ENCODE data around the gene KCNAB1.
"Not testable (repeated sequence)": the region's sequence is repeated elsewhere in the genome, so short reads cannot be mapped to it uniquely, and the experiment has no call there.

Gene KCNAB1

DNA sequence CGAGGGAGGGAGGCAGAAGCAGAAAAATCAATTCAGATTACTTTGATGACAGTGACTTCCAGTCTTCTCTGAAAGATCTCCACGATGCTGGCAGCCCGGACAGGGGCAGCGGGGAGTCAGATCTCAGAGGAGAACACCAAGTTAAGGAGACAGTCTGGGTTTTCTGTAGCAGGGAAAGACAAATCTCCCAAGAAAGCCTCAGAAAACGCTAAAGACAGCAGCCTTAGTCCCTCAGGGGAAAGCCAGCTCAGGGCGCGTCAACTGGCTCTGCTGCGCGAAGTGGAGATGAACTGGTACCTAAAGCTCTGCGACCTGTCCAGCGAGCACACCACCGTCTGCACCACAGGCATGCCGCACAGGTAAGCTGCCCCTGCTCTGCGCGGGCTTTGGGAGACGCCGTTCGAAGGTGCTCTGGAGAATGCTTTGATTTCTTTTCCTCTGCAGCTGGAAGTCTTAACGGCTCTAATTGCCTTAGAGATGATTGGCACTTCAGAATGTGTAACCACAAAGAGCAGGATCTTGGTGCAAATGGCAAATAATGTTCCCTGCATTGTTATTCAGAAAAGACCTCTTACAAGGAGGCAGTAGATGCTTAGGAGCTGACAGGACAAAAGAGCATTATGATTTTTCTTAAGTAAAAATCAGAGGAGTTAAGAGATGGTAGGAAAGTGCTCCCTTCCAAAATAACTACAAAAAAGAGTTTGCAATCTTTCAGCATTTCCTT lies at the start of gene KCNAB1:
KCNAB1 (plus strand) TSS at position 51 of the 724 bp plus-strand sequence.
- DNase-seq (ENCODE audit: low spot score): no peak

DNA sequence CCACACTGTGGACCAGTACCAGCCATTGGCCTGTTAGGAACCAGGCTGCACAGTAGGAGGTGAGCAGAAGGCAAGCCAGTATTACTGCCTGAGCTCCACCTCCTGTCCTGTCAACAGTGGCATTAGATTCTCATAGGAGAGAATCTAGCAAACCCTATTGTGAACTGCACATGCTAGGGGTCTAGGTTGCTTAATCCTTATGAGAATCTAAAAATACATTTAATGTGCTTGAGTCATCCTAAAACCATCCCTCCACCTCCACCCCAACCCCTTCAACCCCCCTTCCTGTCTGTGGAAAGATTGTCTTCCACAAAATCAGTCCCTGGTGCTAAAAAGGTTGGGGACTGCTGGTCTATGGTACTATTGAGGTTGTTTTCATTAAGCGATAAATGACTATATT lies 49.3 kb upstream of the KCNAB1 start:
- DNase-seq (ENCODE audit: low spot score): no peak

DNA sequence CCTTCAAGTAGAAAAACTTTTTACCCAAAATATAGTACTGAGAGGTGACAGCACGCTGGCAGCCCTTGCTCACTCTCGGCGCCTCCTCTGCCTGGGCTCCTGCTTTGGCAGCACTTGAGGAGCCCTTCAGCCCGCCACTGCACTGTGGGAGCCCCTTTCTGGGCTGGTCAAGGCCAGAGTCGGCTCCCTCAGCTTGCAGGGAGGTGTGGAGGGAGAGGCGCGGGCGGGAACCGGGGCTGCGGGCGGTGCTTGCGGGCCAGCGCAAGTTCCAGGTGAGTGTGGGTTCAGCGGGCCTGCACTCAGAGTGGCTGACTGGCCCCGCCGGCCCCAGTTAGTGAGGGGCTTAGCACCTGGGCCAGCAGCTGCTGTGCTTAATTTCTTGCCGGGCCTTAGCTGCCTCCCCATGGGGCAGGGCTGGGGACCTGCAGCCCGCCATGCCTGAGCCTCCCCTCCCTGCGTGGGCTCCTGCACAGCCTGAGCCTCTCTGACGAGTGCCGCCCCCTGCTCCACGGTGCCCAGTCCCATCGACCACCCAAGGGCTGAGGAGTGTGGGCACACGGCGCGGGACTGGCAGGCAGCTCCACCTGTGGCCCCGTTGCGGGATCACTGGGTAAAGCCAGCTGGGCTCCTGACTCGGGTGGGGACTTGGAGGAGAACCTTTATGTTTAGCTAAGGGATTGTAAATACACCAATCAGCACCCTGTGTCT lies 47.3 kb upstream of the KCNAB1 start:
- DNase-seq (ENCODE audit: low spot score): not testable (repeated sequence)

DNA sequence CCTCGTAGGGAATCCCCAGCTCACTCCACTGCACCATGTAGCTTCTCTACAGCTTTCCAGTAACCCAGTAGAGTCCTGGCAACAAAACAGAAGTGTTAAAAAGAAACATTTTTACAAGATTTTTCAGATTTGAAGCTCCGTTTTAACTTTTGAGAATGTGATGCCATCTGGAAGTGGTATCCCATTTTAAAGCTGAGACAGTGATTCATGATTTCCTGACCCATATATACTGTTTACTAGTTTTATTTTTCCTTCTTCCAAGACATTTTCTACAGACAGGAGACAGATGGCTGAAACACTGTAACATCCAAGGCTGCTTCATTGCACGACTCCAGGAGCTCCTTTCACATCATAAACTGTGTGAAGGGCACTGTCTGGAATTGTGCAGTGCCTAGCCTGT lies 30.3 kb upstream of the KCNAB1 start:
- DNase-seq (ENCODE audit: low spot score): no peak

DNA sequence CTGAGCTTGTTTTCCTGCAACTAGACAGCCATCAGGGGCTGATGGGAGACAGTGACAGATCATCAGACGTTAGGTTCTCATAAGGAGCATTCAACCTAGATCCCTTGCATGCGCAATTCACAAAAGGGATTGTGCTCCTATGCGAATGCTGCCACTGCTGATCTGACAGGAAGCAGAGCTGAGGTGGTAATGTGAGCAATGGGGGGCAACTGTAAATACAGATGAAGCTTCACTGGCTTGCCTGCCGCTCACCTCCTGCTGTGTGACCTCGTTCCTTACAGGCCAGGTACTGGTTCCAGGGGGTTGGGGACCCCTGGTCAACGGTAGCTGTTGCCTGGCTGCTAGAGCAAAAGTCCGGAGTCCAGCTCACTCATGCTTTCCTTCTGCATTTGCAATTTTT lies 26.4 kb upstream of the KCNAB1 start:
- DNase-seq (ENCODE audit: low spot score): no peak

DNA sequence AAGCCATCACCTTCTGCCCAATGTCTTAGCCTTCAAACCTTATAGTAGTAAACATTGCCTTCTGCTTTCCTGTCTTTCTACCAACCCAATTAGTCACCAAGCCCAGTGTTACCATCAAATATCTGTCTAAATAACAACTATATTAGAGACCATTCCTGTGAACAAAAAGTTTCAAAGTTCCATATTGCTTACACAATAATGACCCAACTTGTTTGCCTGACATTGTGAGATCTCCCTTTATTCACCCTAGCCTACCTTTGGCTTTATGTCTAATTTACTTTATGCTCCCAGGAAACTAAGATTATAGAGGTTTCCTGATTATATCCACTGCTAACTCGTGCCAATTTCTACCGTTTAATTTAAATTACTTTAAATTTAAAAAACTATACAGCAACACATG lies 26.0 kb upstream of the KCNAB1 start:
- DNase-seq (ENCODE audit: low spot score): no peak

DNA sequence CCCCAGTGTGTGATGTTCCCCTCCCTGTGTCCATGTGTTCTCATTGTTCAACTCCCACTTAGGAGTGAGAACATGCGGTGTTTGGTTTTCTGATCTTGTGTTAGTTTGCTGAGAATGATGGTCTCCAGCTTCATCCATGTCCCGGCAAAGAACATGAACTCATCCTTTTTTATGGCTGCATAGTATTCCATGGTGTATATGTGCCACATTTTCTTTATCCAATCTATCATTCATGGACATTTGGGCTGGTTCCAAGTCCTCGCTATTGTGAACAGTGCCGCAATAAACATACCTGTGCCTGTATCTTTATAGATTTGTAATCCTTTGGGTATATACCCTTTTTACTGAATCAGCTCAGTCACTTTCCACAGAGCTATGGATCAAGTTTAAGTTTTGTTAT lies 24.7 kb upstream of the KCNAB1 start:
- not testable (repeated sequence) for DNase-seq (ENCODE audit: low spot score)

DNA sequence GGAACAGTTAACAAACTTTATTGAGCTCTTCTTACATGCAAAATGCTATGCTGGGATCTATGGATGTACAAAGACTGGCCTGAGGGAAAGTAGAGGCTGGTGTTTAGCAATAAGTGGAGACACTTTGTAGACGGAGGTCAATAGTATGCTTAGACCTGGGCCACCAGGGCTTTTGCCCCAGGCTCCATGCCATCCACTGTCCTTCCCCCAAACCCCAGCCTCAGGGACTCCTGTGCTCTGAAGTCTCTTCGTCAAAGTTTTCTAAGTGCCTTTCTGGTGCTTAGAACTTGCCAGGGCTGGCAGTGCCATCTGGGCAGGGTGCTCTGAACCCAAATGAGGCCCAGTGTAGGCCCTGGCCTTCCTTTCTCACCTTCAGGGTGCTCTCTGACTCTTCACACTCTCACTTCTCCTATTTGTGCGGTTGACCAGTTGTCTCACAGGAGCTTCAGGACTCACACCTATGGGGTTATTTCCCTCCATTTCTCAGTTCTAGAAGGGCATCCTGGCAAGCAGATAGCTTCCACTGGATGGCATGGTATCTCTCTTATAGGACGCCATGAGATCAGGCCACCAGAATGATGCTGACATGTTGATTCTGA lies 21.8 kb upstream of the KCNAB1 start:
- no peak for DNase-seq (ENCODE audit: low spot score)

DNA sequence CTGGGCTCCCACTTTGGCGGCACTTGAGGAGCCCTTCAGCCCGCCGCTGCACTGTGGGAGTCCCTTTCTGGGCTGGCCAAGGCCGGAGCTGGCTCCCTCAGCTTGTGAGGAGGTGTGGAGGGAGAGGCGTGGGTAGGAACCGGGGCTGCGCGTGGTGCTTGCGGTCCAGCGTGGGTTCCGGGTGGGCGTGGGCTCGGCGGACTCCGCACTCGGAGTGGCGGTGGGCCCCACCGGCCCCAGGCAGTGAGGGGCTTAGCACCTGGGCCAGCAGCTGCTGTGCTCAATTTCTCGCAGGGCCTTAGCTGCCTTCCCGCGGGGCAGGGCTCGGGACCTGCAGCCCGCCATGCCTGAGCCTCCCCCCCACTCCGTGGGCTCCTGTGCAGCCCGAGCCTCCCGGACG lies 21.0 kb upstream of the KCNAB1 start:
- not testable (repeated sequence) for DNase-seq (ENCODE audit: low spot score)

DNA sequence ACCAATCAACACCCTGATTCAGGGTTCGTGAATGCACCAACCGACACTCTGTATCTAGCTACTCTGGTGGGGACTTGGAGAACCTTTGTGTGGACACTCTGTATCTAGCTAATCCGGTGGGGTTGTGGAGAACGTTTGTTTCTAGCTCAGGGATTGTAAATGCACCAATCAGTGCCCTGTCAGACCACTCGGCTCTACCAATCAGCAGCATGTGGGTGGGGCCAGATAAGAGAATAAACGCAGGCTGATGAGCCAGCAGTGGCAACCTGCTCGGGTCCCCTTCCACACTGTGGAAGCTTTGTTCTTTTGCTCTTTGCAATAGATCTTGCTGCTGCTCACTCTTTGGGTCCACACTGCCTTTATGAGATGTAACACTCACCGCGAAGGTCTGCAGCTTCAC lies 20.4 kb upstream of the KCNAB1 start:
- not testable (repeated sequence) for DNase-seq (ENCODE audit: low spot score)

DNA sequence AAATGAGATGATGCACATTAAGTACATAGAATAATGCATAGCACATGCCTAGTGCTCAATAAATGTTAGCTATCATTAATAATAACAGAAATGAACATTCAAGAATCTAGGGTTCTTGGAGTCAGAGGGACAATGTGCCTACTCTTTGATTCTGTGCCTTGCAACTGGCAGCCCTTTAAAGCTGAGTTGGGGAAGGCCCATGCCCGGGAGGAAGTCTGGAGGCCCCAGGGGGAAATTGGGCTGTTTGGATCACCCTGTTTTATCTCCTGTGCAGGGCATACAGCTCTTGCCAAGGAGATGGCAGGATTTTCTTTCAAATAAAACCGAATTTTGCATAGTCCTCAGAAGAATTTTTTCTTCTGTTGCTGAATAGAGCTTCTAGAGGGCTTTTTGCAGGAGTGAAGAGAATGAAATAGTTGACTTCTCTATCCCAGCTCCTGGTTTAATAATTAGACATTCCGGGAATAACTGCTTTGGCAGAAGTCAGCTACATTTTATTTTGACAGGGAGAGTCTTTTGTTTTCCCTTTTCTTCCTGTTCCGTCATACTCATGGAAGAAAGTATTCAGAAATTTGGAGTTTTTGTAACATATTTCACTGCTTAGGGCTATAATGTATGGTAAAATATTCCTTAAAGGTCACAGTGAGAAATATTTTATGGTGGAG lies 18.0 kb upstream of the KCNAB1 start:
- DNase-seq (ENCODE audit: low spot score): no peak

DNA sequence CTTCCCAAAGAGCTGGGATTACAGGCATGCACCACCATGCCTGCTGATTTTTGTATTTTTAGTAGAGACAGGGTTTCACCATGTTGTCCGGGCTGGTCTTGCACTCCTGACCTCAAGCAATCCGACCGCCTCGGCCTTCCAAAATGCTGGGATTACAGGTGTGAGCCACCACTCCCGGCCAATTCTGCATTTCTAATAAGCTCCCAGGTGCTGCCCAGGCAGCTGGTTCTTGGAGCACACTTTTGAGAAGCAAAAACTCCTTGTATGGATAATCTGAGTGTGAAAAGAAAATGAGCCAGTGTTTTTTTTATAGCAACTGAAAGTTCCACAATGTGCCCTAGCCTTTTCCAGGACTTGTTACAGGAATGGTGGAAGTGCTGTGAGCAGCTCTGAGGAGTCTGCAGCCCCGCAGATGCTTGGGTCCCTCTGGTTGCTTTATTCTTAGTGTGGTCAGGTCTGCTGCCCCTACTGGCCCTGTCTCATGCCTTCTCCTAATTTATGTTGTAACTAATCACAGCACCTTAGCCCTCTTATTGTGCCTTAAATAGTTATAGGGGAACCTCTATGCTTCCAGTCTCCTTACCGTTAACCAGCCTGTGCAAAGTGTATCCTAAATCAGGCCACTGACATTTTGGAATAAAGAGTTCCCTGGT lies 13.5 kb upstream of the KCNAB1 start:
- no peak for DNase-seq (ENCODE audit: low spot score)

DNA sequence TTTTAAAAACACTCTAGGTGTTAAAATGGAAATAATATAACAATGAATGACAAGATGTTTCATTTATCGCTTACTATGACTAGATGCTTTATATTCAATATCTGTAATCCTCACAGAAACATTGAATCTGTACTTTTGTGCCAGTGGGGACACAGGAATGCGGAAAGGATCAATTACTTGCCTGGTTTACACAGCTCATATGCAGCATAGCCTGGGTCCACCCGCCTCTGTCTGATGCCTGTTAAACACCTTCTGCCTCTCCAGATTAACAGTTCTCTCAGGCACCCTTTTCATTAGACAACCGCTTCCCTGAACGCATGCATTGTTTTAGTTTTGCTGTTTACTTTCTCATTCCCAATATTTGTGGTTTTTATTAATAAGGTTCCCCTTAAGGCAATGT lies 12.9 kb upstream of the KCNAB1 start:
- no peak for DNase-seq (ENCODE audit: low spot score)

DNA sequence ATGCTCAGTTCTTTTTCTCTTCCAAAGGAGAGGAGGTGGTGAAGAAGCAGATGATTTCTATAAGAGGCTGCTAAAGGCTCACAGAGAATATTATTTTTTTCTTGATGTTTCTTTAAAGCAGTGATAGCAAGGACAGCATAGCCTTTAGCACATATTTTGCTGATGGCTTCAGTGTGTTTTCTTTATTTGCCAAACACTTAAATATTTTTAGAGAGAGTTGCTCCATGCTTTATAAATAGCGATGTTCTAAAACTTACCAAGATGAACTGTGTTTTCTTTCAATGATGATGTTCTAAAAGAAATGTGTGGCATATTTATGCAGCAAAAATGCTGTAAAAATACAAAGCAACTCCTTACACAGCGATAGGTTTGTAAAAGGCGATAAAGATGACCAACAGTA lies 11.8 kb upstream of the KCNAB1 start:
- DNase-seq (ENCODE audit: low spot score): no peak

DNA sequence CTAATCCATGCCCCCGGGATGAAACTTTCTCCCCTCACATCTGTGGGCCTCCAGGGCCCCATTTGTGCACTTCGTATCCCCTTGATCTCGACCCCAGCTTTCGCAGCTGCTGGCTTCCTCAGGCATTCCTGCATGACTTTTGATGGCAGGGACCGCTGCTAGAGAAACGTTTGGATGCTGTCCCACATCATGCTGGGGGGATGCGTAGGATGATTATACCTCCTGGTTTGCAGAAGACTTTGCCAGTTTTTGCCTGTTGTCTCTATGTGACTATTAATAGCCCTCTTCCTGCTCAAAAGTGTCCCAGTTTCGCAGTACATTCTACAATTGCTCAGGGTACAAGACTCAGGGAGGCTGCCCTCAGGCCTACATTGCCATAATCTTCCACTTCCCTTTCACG lies 10.4 kb upstream of the KCNAB1 start:
- DNase-seq (ENCODE audit: low spot score): no peak

DNA sequence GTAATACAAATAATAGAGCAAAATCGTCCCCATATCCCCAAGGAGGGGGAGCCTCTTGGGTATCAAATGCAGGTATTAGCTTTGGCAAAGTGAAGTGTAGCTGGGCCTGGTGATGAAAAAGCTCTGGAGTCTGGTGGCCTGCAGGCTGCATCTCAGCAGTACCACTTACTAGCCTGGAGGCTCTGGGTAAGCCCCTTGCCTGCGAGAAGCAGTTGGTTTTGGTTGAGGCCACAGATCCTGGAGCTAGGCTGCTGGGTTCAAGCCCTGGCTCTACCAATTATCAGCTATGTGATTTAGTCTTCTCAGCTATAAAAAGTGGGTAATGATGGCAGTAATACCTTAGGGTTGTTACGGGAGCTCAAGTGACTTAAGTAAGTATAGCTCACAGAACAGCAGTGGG lies 6.1 kb downstream of the KCNAB1 start:
- no peak for DNase-seq (ENCODE audit: low spot score)

DNA sequence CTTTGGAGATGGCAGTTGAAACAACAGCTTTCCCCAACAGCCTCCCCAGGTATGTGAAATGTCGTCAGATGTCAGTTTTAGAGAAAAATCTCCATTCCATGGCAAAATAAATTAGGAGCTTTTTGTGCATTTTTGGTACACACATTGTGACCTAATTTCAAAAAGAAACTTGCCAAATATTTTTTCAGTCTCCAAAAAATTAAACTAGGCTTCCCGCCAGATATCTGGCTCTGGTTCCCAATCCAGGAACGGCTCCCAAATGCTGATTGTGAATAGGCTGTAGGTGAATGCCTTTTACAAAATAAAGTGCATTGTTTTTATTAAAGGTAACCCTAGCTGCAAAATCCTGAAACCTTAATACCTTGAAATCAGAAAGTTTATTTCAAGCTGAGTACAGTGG lies 10.9 kb downstream of the KCNAB1 start:
- DNase-seq (ENCODE audit: low spot score): no peak

DNA sequence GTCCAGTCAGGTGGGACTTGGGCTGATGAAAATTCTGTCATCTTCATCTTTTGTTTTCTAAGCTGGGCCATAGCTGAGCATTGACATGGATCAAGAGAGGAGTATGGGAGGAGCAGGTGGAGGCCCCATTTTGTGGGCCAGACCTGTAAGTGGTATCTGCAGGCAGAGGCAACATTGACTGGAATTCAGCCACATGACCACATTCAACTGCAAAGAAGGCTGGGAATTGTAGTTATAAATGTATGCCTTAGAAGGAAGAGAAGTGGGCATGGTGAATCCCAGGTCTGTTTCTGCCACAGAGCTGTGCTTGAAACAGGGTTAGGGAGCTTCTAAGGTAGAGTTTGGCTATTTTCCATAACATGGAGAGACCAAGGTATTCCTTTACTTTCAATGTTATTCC lies 11.4 kb downstream of the KCNAB1 start:
- DNase-seq (ENCODE audit: low spot score): no peak

DNA sequence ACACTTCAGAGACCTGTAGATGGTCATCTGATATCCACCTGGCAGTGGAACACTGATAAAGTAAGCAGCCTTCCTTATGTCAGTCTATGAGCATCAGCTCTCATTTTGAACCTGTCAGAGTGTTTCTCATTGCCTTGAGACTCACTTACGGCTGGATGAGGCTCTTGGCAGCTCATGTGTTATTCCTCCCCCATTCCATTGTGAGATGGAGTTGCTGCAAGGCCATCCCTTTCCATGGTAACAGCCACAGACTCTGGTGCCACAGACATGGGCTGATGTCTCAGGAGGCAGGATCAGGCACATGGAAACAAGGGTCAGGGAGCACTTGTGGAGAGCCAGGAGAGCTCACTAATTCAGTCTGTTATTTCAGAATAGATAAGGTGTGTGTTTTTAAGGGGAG lies 11.9 kb downstream of the KCNAB1 start:
- DNase-seq (ENCODE audit: low spot score): no peak

DNA sequence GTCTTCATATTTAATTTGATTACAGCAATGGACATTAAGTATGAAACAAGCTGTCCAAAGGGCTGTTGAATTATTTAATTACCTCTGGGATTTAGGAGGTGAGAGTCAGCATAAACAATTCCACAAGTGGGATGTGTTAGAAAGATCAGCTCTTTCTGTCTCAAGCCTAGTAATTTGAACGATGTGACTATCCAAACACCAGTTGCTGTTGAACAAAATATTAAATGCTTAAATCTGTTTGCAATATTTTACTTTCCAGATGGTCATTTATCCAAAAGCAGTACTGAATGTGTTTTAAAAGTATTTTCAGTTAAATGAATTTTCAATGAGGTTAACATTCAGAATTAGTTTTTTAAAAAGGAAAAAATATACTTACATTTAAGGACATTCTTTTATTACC lies 12.7 kb downstream of the KCNAB1 start:
- no peak for DNase-seq (ENCODE audit: low spot score)

DNA sequence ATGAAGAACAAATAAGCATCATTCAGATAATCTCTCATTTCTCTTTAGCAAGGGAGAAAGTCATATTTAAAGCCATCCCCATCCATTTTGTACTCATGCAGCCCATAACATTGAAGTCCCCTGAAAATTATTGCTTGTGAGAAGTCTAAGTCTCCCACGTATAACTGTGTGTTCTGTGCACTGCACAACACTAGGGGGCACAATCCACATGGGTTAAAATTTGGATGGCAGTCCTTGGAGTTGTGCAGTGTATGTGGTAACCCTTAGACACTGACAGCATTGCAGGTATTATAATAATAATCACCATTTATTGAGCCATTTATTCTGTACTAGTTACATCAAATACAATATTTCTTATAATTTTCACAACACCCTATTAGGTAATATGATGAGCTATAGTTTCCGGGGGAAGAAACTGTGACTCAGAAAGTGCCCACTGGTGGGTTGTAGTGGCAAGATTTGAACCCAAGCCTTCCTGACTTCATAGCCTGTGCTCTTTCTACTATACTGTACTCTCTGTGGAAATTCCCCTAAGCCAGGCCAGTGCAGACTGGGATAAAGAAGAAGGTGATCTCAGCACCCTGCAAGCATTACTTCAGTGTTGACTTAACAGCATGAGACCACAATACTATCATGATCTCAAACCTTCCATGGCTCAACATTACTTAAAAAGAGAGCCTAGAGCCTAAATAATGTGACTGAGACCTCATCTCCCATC lies 15.7 kb downstream of the KCNAB1 start:
- no peak for DNase-seq (ENCODE audit: low spot score)

DNA sequence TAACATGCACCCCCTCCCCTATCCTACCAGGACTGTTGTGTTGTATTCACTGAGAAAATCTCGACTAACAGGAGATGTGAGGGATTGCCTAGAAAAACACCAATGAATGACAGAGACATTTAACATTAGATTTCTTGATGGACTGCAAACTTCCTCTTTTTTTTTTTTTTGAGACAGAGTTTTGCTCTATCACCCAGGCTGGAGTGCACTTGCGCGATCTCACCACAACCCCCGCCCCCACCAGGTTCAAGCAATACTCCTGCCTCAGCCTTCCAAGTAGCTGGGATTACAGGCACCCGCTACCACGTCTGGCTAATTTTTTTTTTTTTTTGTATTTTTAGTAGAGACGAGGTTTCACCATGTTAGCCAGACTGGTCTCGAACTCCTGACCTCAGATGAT lies 17.0 kb downstream of the KCNAB1 start:
- DNase-seq (ENCODE audit: low spot score): not testable (repeated sequence)
